Spleen (tissue), 11 donors: ENCODE measurements around the gene VIL1. TPM values are rescaled to one million over a fixed set of nuclear protein-coding genes. Genes with fewer than 3 reads are reported as not detected.

Source experiments
- DNase-seq: peaks from one replicate; pipeline ENCODE4 v3.0.0-alpha.2; 2020
- H3K27ac ChIP-seq, 8 donors: fragments of 200-600 bp; sonication (generic) in 7 of 8; 1 replicate in 4 of 8; 2 replicates in 4 of 8; pipeline versions ENCODE4 v1.5.0 to v1.8.0; 2016 to 2021; ENCODE audit warnings: inconsistent platforms in 4 of 8, mild to moderate bottlenecking in 4 of 8, moderate library complexity in 1 of 8
- H3K27me3 ChIP-seq, 7 donors: fragments of 200-600 bp; sonication (generic) in 6 of 7; replicated peaks in 1 of 7; 1 replicate in 4 of 7; 2 replicates in 3 of 7; pipeline versions ENCODE4 v1.5.0 to v1.8.0; 2016 to 2021; ENCODE audit warnings: inconsistent platforms in 3 of 7, mild to moderate bottlenecking in 1 of 7
- H3K36me3 ChIP-seq, 6 donors: fragments of 200-600 bp; sonication (generic) in 5 of 6; 1 replicate in 4 of 6; 2 replicates in 2 of 6; pipeline versions ENCODE4 v1.5.0 to v1.8.0; 2016 to 2021; ENCODE audit warnings: inconsistent platforms in 2 of 6
- H3K4me1 ChIP-seq, 6 donors: fragments of 200-600 bp; sonication (generic) in 5 of 6; 1 replicate in 3 of 6; 2 replicates in 3 of 6; pipeline versions ENCODE4 v1.5.0 to v1.8.0; 2016 to 2021; ENCODE audit warnings: inconsistent platforms in 3 of 6
- H3K4me3 ChIP-seq, 8 donors: fragments of 200-600 bp; sonication (generic) in 7 of 8; 1 replicate in 4 of 8; 2 replicates in 4 of 8; pipeline versions ENCODE4 v1.5.0 to v1.8.0; 2016 to 2021; ENCODE audit warnings: inconsistent platforms in 4 of 8, mild to moderate bottlenecking in 4 of 8, moderate library complexity in 2 of 8
- H3K9me3 ChIP-seq, 8 donors: fragments of 200-600 bp; sonication (generic) in 7 of 8; 1 replicate in 4 of 8; 2 replicates in 4 of 8; pipeline versions ENCODE4 v1.5.0 to v1.8.0; 2016 to 2021; ENCODE audit warnings: inconsistent platforms in 4 of 8
- POLR2A ChIP-seq, 3 donors: fragments of 450-650 bp; IDR thresholded peaks; one replicate each; pipeline ENCODE4 v1.5.1; 2017; ENCODE audit warnings: antibody characterized with exemption in 3 of 3, mild to moderate bottlenecking in 1 of 3
- POLR2AphosphoS5 ChIP-seq, 3 donors: sonication (generic); formaldehyde crosslinking; IDR thresholded peaks; one replicate each; pipeline ENCODE4 v1.5.1; 2017; ENCODE audit warnings: antibody characterized with exemption in 3 of 3
- WGBS, 5 donors: extraction: QIAGEN DNeasy Blood & Tissue Kit in 3 of 5; methylation state at CpG; one replicate each; pipeline versions ENCODE4 v1.1.5 to v1.1.7; 2013 to 2018; 5-methylcytosine and 5-hydroxymethylcytosine counted together
- intact Hi-C: fragments of 100-400 bp; cut with DNase I; formaldehyde crosslinking; loops from one replicate; pipeline ENCODE4 v1.15.0; 2023; ENCODE audit warnings: low total_unique reads
- polyA plus RNA-seq, 3 donors: library from polyadenylated mRNA; stranded (reverse); fragments of 200-250 nt; gene quantifications; one replicate each; pipeline ENCODE4 v1.2.1, GENCODE V29; 2013
- total RNA-seq, 7 donors: library from RNA; depleted of rRNA in 3 of 7; stranded (reverse); fragments of >200 nt in 3 of 7; fragmentation: NEBNext Ultra II Directional in 4 of 7; extraction: Animal tissue kit (Norgen Biotek cat#: 25700) in 4 of 7; gene quantifications; one replicate each; pipeline versions ENCODE4 v1.1.0 to v1.2.1, GENCODE V29; 2016 to 2021
- TF ChIP-seq, protein P1 (sequence below), 11 experiments: fragments of 200-600 bp in 7 of 11; fragments of 450-650 bp in 4 of 11; sonication (generic) in 4 of 11; IDR thresholded peaks in 8 of 11; conservative IDR thresholded peaks in 3 of 11; 1 replicate in 7 of 11; 2 replicates in 4 of 11; pipeline versions ENCODE4 v1.4.0 to v1.8.0; 2016 to 2021; ENCODE audit warnings: antibody characterized with exemption in 11 of 11, inconsistent platforms in 4 of 11, mild to moderate bottlenecking in 1 of 11
- donor health status: healthy with polysubstance abuse.
- donor health status: DM: no; HTN: no; CAD: no; lungs with moderate emphysema.
- donor health status: DM: no; HTN: no; CAD: no.
- donor health status: Bipolar disorder and iron deficiency.
- donor health status: healthy.
- donor health status: DM: no; HTN: no; CAD: no.
- donor health status: DM: yes; HTN: yes; CAD: no.

The VIL1 gene
- total and polyA plus RNA-seq, 10 donors = 0.04 to 0.72 (median 0.18) TPM; not detected in 4

DNA sequence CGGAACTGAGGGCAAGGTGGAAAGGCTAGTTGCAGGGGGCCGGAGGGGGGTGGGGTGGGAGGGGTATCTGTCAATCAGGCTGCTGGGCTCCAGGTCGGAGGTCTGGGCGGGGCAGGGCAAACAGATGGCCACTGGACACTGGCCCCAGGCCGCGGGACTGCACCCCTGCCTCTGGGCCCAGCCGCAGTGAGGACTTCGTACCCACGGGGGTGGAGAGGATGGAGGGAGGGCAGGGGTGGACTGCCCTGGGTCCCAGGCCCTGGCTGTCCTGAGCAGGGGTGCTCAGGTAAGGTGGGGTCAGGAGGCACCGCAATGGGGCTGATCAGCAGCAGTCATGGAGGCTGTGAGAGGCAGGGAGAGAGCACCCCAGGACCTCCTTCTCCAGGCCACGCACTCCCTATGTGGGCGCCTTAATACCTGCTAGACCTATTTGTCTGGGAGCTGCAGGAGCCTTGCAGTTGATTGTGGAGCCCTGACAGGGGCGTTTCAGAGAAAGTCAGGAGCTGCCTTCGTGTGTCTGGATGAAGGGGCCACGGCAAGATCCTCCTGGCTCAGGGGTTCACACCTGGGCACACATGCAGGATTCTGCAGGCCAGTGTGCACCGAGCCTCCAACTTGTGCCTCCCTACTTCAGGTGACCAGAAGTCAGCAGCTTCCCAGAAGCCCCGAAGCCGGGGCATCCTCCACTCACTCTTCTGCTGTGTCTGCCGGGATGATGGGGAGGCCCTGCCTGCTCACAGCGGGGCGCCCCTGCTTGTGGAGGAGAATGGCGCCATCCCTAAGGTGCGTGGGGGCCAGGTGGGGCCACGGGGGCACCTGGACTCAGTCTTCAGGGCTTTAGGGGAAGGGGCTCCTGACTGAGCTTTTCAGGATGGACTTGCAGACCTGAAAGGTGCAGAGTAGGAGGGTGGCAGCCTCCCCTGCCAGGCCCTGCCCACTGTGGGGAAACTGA is 17.7 kb upstream of the VIL1 start:
- no peaks in the 10 kb centered on the region for H3K27me3 ChIP-seq
- WGBS, 5 donors = 34 to 46% (median 42%) methylated on average over 20 to 24 of the region's 24 CpGs
- H3K36me3 ChIP-seq = peaks cover 0 to 45% (median 38%) of the 10 kb centered on the region in 6 donors
- H3K9me3 ChIP-seq = no peaks in the 10 kb centered on the region
- intact Hi-C loops = loop anchor here (10.0 kb wide), 1 partner anchor 164 kb away; the partner anchor contains the start of genes CNOT9 and USP37
- peak overlapping the region; percentile 74 to 99 (median 96) for H3K4me3 ChIP-seq
- DNase-seq = peak; percentile 89
- peak overlapping the region; percentile 90 to 100 (median 99) for H3K27ac ChIP-seq
- TF ChIP-seq POLR2AphosphoS5 (IDR thresholded peaks at IDR 0.05) = peak in 2 of 3 donors; percentile 3 to 50
- TF ChIP-seq, protein P1, sequence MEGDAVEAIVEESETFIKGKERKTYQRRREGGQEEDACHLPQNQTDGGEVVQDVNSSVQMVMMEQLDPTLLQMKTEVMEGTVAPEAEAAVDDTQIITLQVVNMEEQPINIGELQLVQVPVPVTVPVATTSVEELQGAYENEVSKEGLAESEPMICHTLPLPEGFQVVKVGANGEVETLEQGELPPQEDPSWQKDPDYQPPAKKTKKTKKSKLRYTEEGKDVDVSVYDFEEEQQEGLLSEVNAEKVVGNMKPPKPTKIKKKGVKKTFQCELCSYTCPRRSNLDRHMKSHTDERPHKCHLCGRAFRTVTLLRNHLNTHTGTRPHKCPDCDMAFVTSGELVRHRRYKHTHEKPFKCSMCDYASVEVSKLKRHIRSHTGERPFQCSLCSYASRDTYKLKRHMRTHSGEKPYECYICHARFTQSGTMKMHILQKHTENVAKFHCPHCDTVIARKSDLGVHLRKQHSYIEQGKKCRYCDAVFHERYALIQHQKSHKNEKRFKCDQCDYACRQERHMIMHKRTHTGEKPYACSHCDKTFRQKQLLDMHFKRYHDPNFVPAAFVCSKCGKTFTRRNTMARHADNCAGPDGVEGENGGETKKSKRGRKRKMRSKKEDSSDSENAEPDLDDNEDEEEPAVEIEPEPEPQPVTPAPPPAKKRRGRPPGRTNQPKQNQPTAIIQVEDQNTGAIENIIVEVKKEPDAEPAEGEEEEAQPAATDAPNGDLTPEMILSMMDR (IDR thresholded peaks at IDR 0.05 in 8 of 11, conservative IDR thresholded peaks at IDR 0.05 in 3 of 11) = no peak
- H3K4me1 ChIP-seq = peaks cover 30 to 92% (median 85%) of the 10 kb centered on the region in 6 donors

DNA sequence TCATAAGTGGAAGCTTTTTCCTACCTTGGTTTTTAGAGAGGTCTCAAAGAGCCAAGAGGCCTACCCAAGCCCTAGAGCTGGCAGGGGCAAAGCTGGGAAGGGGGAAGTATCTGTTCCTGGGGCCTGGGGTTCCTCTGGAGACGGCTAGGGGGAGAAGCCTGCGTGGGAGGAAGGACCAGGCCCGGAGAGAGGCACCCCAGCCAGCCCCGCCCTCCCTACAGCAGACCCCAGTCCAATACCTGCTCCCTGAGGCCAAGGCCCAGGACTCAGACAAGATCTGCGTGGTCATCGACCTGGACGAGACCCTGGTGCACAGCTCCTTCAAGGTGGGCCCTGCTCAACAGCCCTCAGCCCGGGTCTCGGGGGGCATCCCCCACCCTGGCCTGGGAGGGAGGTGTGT is 17.0 kb upstream of the VIL1 start:
- H3K27ac ChIP-seq = peak overlapping the region; percentile 22 to 100 (median 99)
- H3K4me3 ChIP-seq = peak overlapping the region in 7 of 8 donors; percentile 78 to 99 (median 97)
- H3K9me3 ChIP-seq = no peaks in the 10 kb centered on the region
- intact Hi-C loops = loop anchor here (10.0 kb wide), 1 partner anchor 163 kb away; the partner anchor contains the start of genes CNOT9 and USP37
- peak; percentile 81 for DNase-seq
- peaks cover 33 to 90% (median 85%) of the 10 kb centered on the region in 6 donors for H3K4me1 ChIP-seq
- H3K36me3 ChIP-seq = peaks cover 0 to 45% (median 38%) of the 10 kb centered on the region in 6 donors
- WGBS, 5 donors = 29 to 67% (median 64%) methylated on average over 3 to 9 of the region's 9 CpGs
- no peaks in the 10 kb centered on the region for H3K27me3 ChIP-seq
- TF ChIP-seq, protein P1 (IDR thresholded peaks at IDR 0.05 in 8 of 11, conservative IDR thresholded peaks at IDR 0.05 in 3 of 11) = no peak
- TF ChIP-seq POLR2AphosphoS5 (IDR thresholded peaks at IDR 0.05) = peak in 1 of 3 donors; percentile 50

DNA sequence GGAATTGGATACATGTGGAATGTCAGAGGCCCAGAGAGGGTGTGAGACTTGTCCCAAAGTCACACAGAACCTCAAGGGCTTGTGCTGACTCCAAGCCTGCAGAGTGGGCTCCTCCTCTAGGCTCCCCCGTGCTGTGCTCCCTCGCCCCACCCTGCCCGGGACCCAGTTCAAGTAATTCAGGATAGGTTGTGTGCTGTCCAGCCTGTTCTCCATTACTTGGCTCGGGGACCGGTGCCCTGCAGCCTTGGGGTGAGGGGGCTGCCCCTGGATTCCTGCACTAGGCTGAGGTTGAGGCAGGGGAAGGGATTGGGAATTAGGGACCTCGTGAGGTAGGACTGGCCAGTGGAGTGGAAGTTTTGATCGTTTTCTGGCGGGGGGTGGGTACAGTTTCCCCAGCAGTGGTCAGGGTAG is 16.4 kb upstream of the VIL1 start:
- H3K4me3 ChIP-seq = peak overlapping the region in 5 of 8 donors; percentile 78 to 99 (median 97)
- H3K36me3 ChIP-seq = peaks cover 0 to 45% (median 38%) of the 10 kb centered on the region in 6 donors
- 72 to 85% (median 82%) methylated on average over 8 of the region's 8 CpGs for WGBS, 5 donors
- intact Hi-C loops = loop anchor here (10.0 kb wide), 1 partner anchor 162 kb away; the partner anchor contains the start of genes CNOT9 and USP37
- no peaks in the 10 kb centered on the region for H3K27me3 ChIP-seq
- DNase-seq = no peak
- H3K9me3 ChIP-seq = no peaks in the 10 kb centered on the region
- peak overlapping the region in 7 of 8 donors; percentile 3 to 100 (median 98) for H3K27ac ChIP-seq
- H3K4me1 ChIP-seq = peaks cover 39 to 90% (median 85%) of the 10 kb centered on the region in 6 donors
- no peak for TF ChIP-seq POLR2A (IDR thresholded peaks at IDR 0.05)
- TF ChIP-seq, protein P1 (IDR thresholded peaks at IDR 0.05 in 8 of 11, conservative IDR thresholded peaks at IDR 0.05 in 3 of 11) = no peak
- peak in 1 of 3 donors; percentile 6 for TF ChIP-seq POLR2AphosphoS5 (IDR thresholded peaks at IDR 0.05)
